ENCODE data around the gene HCLS1.

Gene HCLS1

DNA sequence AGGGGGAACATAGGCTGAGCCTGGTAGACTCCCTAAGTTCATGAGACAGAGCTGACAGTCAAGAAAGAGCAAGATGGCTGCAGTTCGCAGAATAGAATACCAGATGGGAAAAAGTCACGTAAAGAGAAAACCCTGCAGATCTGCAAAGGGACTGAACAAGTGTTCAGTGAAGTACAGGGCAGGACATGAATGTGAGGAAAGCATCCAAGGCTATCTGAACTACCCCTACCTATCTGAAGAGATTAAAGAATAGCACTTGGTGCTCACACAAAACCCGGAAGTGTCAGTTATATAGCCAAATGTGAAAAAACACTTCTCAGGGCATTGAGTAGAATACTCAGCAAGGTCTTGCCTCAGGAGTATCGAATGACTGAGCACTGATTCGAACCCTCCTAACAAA, 44.8 kb upstream of the HCLS1 start:
- no peaks in the 10 kb centered on the region for H4K20me1 ChIP-seq (ENCODE audit: insufficient read depth, low read length, poor library complexity, severe bottlenecking)
- no peak overlapping the region for H3K4me3 ChIP-seq (ENCODE audit: low read length, poor library complexity, severe bottlenecking)
- no peak overlapping the region for H3K9ac ChIP-seq (ENCODE audit: low read depth, low read length, poor library complexity, severe bottlenecking)
- no peak overlapping the region for H2AFZ ChIP-seq (ENCODE audit: low read length)
- H3K36me3 ChIP-seq (ENCODE audit: insufficient read depth, low read length): peaks cover 54% of the 10 kb centered on the region
- H3K9me2 ChIP-seq (replicated peaks; ENCODE audit: low read depth, low read length): no peaks in the 10 kb centered on the region
- H3K9me3 ChIP-seq (ENCODE audit: insufficient read depth, low read depth, low read length): no peaks in the 10 kb centered on the region; the same call in 1 of the 2 replicates
- H3K4me2 ChIP-seq (ENCODE audit: low read depth, low read length, poor library complexity, severe bottlenecking): no peak overlapping the region
- no peaks in the 10 kb centered on the region for H3K4me1 ChIP-seq (ENCODE audit: insufficient read depth, low read length, poor library complexity, severe bottlenecking)
- TF ChIP-seq EZH2phosphoT487 (IDR thresholded peaks at IDR 0.05; ENCODE audit: borderline replicate concordance): no peak
- TF ChIP-seq, protein P1, sequence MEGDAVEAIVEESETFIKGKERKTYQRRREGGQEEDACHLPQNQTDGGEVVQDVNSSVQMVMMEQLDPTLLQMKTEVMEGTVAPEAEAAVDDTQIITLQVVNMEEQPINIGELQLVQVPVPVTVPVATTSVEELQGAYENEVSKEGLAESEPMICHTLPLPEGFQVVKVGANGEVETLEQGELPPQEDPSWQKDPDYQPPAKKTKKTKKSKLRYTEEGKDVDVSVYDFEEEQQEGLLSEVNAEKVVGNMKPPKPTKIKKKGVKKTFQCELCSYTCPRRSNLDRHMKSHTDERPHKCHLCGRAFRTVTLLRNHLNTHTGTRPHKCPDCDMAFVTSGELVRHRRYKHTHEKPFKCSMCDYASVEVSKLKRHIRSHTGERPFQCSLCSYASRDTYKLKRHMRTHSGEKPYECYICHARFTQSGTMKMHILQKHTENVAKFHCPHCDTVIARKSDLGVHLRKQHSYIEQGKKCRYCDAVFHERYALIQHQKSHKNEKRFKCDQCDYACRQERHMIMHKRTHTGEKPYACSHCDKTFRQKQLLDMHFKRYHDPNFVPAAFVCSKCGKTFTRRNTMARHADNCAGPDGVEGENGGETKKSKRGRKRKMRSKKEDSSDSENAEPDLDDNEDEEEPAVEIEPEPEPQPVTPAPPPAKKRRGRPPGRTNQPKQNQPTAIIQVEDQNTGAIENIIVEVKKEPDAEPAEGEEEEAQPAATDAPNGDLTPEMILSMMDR (conservative IDR thresholded peaks at IDR 0.05; ENCODE audit: low read length): no peak
- H3K27me3 ChIP-seq (ENCODE audit: insufficient read depth, low read length, poor library complexity, severe bottlenecking): no peaks in the 10 kb centered on the region
- no peaks in the 10 kb centered on the region for H3F3A ChIP-seq (ENCODE audit: low read depth)
- H3K79me2 ChIP-seq (ENCODE audit: insufficient read depth, low read length): peaks cover 3% of the 10 kb centered on the region; the same call in 1 of the 2 replicates

DNA sequence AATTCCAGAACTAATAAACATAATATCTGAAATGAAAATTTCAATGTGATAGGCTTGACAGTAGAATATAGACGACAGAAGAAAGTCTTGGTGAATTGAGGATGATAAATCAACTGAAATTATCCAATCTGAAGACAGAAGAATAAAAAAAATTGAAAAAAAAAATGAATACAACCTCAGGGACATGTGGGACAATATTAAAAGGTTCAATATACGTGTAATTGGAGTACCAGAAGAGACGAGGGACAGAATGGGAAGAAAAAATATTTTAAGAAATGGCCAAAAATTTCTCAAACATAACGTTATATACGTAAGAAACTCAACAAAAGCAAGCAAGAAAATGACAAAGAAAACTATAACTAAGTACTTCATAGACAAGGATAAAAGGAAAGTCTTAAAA, 43.3 kb upstream of the HCLS1 start:
- Histone ChIP-seq H4K20me1 (ENCODE audit: insufficient read depth, low read length, poor library complexity, severe bottlenecking) (no peaks in the 10 kb centered on the region), H3K4me3 (ENCODE audit: low read length, poor library complexity, severe bottlenecking) (no peak overlapping the region), H3K9me2 (replicated peaks; ENCODE audit: low read depth, low read length) (no peaks in the 10 kb centered on the region), H3K4me1 (ENCODE audit: insufficient read depth, low read length, poor library complexity, severe bottlenecking) (no peaks in the 10 kb centered on the region), H3K36me3 (ENCODE audit: insufficient read depth, low read length) (peaks cover 58% of the 10 kb centered on the region), H3F3A (ENCODE audit: low read depth) (no peaks in the 10 kb centered on the region), H3K4me2 (ENCODE audit: low read depth, low read length, poor library complexity, severe bottlenecking) (no peak overlapping the region), H3K9ac (ENCODE audit: low read depth, low read length, poor library complexity, severe bottlenecking) (no peak overlapping the region), H3K9me3 (ENCODE audit: insufficient read depth, low read depth, low read length) (no peaks in the 10 kb centered on the region; the same call in 1 of the 2 replicates), H3K27me3 (ENCODE audit: insufficient read depth, low read length, poor library complexity, severe bottlenecking) (no peaks in the 10 kb centered on the region), H3K79me2 (ENCODE audit: insufficient read depth, low read length) (no peaks in the 10 kb centered on the region), H2AFZ (ENCODE audit: low read length) (no peak overlapping the region)
- TF ChIP-seq, protein P1 (conservative IDR thresholded peaks at IDR 0.05; ENCODE audit: low read length): no peak
- TF ChIP-seq EZH2phosphoT487 (IDR thresholded peaks at IDR 0.05; ENCODE audit: borderline replicate concordance): no peak

DNA sequence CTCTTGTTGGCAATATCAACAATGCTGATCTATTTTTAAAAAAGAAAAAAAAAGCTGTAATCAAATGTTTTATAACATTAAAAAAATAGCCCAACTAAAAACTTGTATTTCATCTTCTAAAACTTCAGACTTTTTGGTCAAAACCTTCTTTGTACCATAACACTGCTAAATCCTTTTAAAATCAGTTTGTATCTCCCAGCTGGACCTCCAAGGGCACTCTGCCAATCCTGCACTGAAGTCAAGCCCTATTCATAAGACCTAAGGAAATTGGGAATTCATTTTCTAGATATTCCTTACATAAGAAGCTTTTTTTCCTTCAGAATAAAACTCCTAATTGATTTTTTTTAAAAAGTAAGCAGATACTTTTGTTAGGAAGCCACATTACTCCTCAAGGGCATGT, 38.2 kb upstream of the HCLS1 start:
- no peak overlapping the region for H3K4me3 ChIP-seq (ENCODE audit: low read length, poor library complexity, severe bottlenecking)
- H3K79me2 ChIP-seq (ENCODE audit: insufficient read depth, low read length): no peaks in the 10 kb centered on the region
- no peak overlapping the region for H3K4me2 ChIP-seq (ENCODE audit: low read depth, low read length, poor library complexity, severe bottlenecking)
- TF ChIP-seq, protein P1 (conservative IDR thresholded peaks at IDR 0.05; ENCODE audit: low read length): no peak
- TF ChIP-seq EZH2phosphoT487 (IDR thresholded peaks at IDR 0.05; ENCODE audit: borderline replicate concordance): no peak
- no peaks in the 10 kb centered on the region for H3F3A ChIP-seq (ENCODE audit: low read depth)
- peaks cover 72% of the 10 kb centered on the region for H3K36me3 ChIP-seq (ENCODE audit: insufficient read depth, low read length)
- no peaks in the 10 kb centered on the region; the same call in 1 of the 2 replicates for H3K9me3 ChIP-seq (ENCODE audit: insufficient read depth, low read depth, low read length)
- H3K9me2 ChIP-seq (replicated peaks; ENCODE audit: low read depth, low read length): no peaks in the 10 kb centered on the region
- no peak overlapping the region for H3K9ac ChIP-seq (ENCODE audit: low read depth, low read length, poor library complexity, severe bottlenecking)
- no peak overlapping the region for H2AFZ ChIP-seq (ENCODE audit: low read length)
- H3K27me3 ChIP-seq (ENCODE audit: insufficient read depth, low read length, poor library complexity, severe bottlenecking): no peaks in the 10 kb centered on the region
- no peaks in the 10 kb centered on the region for H3K4me1 ChIP-seq (ENCODE audit: insufficient read depth, low read length, poor library complexity, severe bottlenecking)
- no peaks in the 10 kb centered on the region for H4K20me1 ChIP-seq (ENCODE audit: insufficient read depth, low read length, poor library complexity, severe bottlenecking)
